Measurements from ENCODE around the gene ZMYM2. TPM values are rescaled to one million over a fixed set of nuclear protein-coding genes. Genes with fewer than 3 reads are reported as not detected.

The ZMYM2 gene
- total and polyA plus RNA-seq, 8 donors, result 10.8 to 182 (median 75.3) TPM

- no peak for DNase-seq
- TF ChIP-seq EP300 (IDR thresholded peaks at IDR 0.05), result no peak
- TF ChIP-seq POLR2A (IDR thresholded peaks at IDR 0.05), result no peak
- TF ChIP-seq CTCF (IDR thresholded peaks at IDR 0.05), result no peak
- TF ChIP-seq POLR2AphosphoS5 (IDR thresholded peaks at IDR 0.05), result no peak
- no peaks in the 10 kb centered on the region for H3K27me3 ChIP-seq
- no peaks in the 10 kb centered on the region for H3K4me1 ChIP-seq
- WGBS, 5 donors, result 38 to 89% (median 85%) methylated on average over 1 of the region's 1 CpG
- intact Hi-C loops (cut with DNase I; ENCODE audit: low total_unique reads), result no loop called here
- no peak overlapping the region for H3K27ac ChIP-seq
- no peaks in the 10 kb centered on the region for H3K36me3 ChIP-seq
- H3K9me3 ChIP-seq, result no peaks in the 10 kb centered on the region
- no peak overlapping the region for H3K4me3 ChIP-seq
Observed at GRCh38 chr13:19940106-19940505, 18.4 kb upstream of the ZMYM2 start.

- TF ChIP-seq POLR2AphosphoS5 (IDR thresholded peaks at IDR 0.05) (no peak), CTCF (IDR thresholded peaks at IDR 0.05) (no peak), POLR2A (IDR thresholded peaks at IDR 0.05) (no peak), EP300 (IDR thresholded peaks at IDR 0.05) (no peak)
- H3K36me3 ChIP-seq, result no peaks in the 10 kb centered on the region
- no peaks in the 10 kb centered on the region for H3K27me3 ChIP-seq
- DNase-seq, result no peak
- intact Hi-C loops (cut with DNase I; ENCODE audit: low total_unique reads), result no loop called here
- 74 to 83% (median 81%) methylated on average over 7 of the region's 7 CpGs for WGBS, 5 donors
- H3K27ac ChIP-seq, result no peak overlapping the region
- H3K4me3 ChIP-seq, result no peak overlapping the region
- no peaks in the 10 kb centered on the region for H3K4me1 ChIP-seq
- no peaks in the 10 kb centered on the region for H3K9me3 ChIP-seq
Observed at GRCh38 chr13:19950374-19950773, 8.2 kb upstream of the ZMYM2 start.

GRCh38 chr13:19952850-19953249 is 5.7 kb upstream of the ZMYM2 start:
- Histone ChIP-seq H3K4me1 (peaks cover 0 to 4% (median 1%) of the 10 kb centered on the region in 4 donors), H3K36me3 (no peaks in the 10 kb centered on the region), H3K4me3 (no peak overlapping the region), H3K27ac (no peak overlapping the region), H3K9me3 (no peaks in the 10 kb centered on the region), H3K27me3 (no peaks in the 10 kb centered on the region)
- intact Hi-C loops (cut with DNase I; ENCODE audit: low total_unique reads), result no loop called here
- TF ChIP-seq EP300 (IDR thresholded peaks at IDR 0.05), result no peak
- TF ChIP-seq POLR2A (IDR thresholded peaks at IDR 0.05), result no peak
- no peak for TF ChIP-seq POLR2AphosphoS5 (IDR thresholded peaks at IDR 0.05)
- TF ChIP-seq CTCF (IDR thresholded peaks at IDR 0.05), result no peak
- no peak for DNase-seq

- no peak overlapping the region for H3K4me3 ChIP-seq
- intact Hi-C loops (cut with DNase I; ENCODE audit: low total_unique reads), result no loop called here
- H3K9me3 ChIP-seq, result no peaks in the 10 kb centered on the region
- H3K36me3 ChIP-seq, result no peaks in the 10 kb centered on the region
- H3K27me3 ChIP-seq, result no peaks in the 10 kb centered on the region
- no peak for DNase-seq
- H3K4me1 ChIP-seq, result peaks cover 8 to 23% (median 18%) of the 10 kb centered on the region in 4 donors
- TF ChIP-seq POLR2A (IDR thresholded peaks at IDR 0.05) (no peak), POLR2AphosphoS5 (IDR thresholded peaks at IDR 0.05) (no peak), CTCF (IDR thresholded peaks at IDR 0.05) (no peak), EP300 (IDR thresholded peaks at IDR 0.05) (no peak)
- WGBS, 5 donors, result 92 to 97% (median 95%) methylated on average over 4 of the region's 4 CpGs
- H3K27ac ChIP-seq, result no peak overlapping the region
Observed at GRCh38 chr13:19955873-19956559, 2.5 kb upstream of the ZMYM2 start.

Data from stomach (tissue), 9 donors.